DMS153 (cell line): ENCODE data around the gene TMEM164.

Experiments used
- DNase-seq: peaks from one replicate; lab custom pipeline; 2025; lab: John Stamatoyannopoulos, UW

TMEM164 gene

DNA sequence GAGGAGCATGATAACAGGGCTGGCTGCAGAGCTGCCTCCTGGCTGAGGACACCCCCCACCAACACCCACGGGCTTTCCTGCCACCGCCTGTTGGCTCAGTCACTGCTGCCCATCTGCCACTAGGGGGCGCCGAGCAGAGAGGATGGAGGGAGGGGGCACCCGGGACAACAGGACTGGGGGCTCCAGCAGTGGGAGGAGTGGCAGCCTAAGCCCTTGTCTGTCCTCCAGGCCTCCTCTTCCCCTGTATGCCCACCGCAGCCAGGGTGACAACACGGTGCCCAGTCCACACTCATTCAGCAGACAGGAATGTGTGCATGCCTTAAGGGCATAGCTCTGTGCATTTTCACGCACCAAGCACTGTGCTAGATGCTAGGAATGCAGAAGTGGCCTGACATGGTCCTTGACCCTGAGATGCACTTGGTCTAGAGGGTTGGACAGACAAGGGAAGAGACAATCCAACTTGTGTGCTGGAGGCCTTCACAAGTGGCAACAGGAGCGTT is 165.1 kb downstream of the TMEM164 start:
- DNase-seq, result no peak

DNA sequence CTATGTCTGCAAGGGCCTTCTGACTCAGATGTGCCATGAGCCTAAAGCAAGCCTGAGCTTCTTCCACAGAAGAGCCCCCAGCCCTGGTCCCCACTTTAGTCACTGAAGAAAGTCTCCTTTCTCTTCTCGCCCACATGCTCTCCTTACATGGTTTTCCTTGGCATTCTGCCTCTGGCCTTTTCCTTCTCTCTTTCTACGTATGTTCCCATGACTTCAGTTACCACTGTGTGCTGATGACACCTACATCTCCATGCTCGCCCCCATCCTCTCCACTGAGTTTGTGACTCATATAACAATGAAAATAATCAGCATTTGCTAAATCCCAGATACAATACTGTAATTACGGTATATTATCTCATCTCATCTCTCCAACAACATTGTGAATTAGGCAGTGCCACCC is 165.7 kb downstream of the TMEM164 start:
- DNase-seq, result no peak

DNA sequence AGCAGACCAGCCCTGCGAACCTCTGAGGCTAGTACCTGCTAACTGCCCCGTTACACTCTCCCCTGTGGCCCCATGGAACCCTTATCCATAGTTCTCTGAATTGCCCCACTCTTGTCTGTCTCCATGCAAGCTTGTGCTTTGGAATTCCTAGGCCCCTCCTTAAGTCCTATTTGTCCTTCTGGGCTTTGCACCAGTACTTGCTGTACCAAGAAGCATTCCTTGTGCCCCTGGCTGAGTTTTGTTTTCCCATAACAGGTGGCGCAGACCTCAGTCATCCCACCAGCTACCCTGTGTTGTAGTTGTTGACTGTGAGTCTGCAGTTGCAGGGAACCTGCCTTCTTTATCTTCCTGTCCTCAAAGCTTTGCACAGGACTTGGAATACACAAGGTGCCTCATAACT is 167.1 kb downstream of the TMEM164 start:
- DNase-seq, result no peak

DNA sequence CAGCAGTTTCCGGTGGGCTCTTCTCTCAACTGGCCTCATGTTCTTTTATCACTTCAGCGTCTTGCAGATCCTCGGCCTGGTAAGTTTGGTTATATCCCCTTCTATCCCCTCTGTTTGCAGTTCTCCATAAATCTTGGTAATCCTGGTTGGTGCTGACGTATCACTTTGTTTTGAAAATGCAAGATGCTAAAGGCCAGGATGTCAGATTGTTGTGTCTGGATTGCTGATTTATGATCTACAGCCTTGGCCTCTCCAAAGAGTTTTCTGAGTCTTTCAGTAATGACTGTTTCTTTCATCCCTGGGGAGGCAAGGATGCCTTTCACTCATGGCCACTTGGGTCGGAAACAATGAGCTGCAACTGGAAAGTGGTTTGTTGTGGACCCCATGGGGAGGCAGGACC is 168.5 kb downstream of the TMEM164 start:
- no peak for DNase-seq

DNA sequence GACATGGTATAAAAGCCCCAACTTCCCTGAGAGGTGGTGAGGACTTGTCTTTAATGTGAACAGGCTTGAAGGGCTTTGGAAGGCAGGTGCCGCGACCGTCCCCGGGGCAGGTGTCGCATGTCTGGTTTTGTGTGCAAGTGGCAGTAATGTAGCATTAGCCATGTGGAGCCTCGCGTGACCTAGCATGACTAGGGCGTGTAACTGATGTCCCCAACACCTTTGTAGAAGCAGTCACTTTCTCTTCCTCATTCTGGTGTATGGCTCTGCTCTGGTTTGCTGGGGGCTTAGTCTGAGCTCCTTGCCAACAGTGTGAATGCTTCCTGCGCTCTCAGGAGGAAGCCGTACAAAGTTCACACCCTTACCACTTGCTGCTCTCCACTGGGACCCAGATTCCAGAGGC is 169.3 kb downstream of the TMEM164 start:
- DNase-seq, result no peak

DNA sequence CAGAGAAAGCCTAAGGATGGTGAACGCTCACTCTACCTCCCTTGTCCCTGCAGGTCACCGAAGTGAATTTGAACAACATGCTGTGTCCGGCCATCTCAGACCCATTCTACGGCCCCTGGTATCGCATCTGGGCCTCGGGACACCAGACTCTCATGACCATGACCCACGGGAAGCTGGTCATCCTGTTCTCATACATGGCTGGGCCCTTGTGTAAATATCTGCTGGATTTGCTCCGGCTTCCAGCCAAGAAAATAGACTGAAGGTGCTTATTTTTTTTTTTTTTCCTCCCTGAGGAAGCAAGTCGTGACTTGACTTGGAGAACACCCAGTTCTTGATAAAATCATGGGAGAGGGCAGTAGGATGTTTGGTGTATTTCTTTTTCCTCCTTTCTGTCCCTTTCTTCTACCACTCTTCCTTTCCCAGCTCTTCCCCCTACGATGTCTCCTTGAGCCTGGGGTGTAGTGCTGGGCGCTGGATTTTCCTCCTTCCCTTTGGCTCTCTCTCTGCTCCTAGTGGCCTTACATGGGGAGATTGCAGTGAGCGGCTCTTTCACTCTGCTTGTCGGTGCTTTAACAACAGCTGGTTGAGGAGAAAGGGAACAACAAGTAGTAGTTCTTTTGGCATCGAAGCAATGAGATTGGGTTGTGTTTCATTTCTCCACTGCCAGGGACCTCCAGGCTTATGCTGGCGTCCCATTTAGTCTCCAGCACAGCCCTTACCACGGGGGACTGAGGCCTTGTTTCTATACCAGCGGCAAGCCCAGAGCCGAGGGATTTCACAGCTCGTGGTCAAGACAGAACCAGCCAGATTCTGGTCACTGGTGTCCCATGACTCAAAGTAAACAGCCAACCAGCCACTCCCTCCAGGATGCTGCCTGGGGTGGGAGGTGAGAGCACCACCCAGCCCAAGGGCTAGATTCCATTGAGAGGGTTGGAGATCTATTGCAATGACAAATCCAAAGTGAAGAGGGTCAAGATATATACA is 170.6 kb downstream of the TMEM164 start:
- no peak for DNase-seq

DNA sequence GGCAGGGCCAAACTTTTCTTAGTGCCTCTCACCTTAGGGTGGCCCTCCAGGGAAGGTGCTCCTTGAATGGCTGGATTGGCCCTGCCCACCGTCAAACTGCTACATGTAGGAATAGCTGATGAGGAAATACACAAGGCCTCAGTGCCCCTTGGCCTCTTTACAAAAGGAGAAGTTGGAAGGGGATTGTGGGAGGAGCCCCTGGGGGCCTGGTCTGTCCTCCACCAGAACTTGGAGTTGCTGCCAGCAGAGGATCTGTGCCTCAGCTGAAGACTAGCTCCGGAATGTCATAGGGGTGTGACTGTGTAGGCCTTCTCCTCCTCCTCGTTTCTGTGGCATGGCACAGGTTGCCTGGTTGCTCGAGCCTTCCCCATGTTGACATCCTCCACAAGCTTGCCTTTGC is 172.2 kb downstream of the TMEM164 start:
- DNase-seq, result no peak

DNA sequence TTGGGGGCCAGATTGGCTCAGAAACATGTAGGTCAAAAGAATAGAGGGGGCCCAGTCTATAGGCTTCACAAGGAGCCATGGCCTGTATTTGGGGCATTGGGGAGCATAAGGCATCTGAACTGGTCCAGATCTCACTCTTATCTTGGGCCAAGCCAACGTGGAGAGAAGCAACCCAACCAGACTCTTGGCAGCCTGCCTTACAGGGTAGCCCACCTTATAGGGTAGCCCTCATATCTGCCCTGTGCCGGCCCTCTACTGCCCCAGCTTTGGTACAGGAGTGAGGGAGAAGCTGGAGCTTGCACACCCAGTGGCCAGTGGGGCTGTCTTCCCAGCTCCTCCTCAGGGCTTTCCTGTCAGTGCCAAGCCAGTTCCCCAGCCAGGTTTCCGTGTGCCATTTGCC is 172.8 kb downstream of the TMEM164 start:
- DNase-seq, result no peak

DNA sequence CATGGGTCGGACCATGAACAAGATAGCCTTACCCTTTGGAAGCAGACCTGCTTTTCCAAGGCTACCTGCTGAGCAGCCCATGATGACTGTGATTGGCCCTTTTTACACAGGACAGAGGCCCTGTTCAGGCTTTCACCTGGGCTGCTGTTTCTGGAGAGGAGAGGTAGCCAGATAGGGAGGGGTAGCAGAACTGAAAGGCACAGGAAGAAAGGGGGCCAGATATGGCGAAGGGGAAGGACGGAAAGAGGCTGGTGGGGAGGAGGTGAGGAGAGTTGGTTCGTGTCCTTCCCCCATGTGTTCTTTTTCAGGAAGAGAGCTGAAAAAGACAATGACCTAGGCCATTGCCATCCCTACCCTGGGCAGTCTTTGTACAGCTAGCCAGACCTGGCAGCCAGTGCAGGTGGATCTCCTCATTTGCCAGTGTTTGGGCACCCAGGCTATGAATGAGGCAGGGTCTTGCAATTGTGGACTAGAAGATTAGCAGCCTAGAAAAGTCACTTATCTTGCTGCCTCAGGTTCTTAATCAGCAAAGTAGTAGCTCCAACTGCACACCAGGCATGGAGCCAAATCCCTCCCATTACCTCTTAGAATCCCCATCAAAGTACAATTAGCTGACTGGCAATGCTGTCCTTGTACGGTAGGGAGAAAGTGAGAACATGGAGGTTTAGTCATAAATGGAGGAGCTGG is 175.4 kb downstream of the TMEM164 start:
- DNase-seq, result no peak

DNA sequence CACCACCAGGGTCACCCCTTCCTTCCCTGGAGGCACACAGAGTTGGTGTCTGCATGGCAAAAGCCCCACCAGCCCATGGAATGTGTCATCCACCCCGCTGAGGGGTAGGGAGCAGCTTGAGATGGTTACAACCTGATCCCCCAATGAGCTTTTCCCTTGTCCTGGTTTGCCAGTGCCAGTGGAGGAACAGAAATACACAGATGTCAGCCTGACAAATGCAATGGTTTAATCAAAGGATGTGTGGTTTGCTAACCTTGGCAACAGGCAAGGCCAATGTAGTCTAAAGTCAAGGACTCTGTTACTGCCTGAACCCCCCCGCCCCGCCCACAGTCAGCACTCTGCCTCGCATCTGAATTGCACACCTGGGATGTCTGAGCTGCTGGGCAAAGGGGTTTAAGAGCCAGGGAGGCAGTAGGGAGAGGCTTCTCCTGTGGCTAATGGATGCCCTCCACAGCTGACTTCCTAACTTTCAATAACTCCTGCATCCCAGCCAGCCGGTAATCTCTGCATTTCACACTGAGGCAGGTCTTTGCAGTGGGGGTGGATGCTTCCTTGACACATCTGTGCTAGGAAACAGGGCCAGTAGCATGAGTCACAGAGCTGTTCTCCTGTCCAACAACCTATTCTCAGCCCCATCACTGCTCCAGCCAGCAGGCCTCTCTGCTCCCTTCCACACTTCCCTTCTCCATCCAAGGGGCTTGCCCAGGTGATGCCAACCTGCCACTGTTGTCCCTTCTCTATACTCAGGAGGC is 177.4 kb downstream of the TMEM164 start:
- no peak for DNase-seq

DNA sequence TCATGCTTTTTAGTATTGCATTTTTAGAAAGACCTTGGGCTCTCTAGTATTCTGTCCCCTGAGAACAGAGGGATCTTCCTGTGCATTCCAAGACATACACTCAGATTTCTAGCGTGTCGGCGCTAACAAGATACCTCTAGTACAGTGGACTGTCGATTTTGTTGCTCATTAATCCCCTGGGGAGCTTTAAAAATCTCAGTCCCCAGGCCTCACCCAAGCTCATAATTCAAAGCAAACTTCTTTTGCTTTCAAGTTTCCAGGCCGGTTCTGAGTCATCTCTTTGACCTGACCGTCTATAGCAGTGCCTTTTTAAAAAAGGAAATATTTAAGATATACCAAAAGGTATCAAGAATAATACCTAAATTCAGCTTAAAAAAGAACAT is 178.0 kb downstream of the TMEM164 start:
- no peak for DNase-seq

DNA sequence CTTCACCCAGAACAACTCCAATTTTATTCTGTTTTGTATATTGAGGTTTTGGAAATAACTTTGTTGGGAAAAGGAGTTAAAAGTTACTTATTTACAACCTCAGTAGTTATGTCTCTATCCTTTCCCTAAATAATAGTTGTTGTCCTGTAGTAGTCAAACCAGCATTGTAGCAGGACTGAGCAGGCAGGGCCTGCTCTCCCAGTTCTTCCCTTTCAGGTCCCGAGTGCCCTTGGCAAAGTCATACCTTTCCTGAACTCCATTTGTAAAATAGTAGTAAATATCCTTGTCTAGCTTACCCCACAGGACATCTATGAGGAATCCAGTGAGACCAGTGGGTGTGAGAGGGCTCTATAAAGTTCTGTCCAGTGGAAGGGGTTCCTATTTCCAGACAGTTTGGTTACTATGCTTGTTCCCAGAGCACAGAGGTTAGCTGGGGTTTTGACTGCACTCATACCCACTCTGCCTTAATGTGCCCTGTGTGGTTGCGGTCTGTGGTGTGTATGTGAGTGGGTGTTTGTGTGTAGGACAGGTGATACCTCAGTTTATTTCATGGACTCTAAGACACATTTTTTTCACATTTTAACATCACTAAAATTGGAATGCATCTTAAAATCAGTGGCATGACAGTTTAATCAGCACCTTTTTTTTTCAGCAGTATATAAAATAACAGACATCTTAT is 178.7 kb downstream of the TMEM164 start:
- no peak for DNase-seq

DNA sequence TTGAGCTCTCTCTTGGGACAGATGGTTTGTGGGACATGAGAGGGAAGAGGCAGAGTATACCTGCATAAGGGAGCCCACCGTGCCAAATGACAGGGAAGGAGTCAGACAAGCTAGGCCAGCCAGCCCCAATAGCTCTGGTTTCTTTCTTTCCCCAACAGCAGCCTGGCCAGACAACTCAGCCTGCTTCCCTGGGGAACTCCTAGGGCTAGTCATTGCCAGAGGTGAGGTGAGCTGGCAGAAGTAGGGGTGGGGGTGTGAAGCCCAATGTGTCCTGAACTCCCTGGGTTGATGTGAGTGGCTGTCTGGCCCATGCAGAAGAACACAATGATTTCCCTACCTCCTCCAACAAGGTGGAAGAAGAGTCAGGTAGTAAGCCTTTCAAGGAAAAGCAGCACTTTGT is 179.4 kb downstream of the TMEM164 start:
- no peak for DNase-seq

DNA sequence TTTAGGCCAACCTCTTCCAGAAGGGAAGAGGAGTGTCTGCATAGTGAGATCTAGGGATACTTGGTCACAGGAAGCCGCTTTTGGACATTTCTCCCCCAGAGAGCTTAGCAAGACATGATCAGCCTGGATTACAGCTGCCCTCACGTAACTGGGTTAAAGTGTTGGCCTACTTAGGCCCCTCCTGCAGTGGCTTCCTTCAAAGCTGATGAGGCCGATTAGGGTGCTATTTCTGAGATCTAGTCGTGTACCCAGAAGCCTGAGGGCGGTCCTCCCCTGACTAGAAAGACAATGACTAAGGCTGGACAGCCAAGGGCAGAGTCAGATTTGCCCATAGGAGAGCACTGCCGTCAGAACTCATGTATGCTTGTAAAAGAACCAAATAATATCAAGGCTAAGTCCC is 180.0 kb downstream of the TMEM164 start:
- DNase-seq, result no peak

DNA sequence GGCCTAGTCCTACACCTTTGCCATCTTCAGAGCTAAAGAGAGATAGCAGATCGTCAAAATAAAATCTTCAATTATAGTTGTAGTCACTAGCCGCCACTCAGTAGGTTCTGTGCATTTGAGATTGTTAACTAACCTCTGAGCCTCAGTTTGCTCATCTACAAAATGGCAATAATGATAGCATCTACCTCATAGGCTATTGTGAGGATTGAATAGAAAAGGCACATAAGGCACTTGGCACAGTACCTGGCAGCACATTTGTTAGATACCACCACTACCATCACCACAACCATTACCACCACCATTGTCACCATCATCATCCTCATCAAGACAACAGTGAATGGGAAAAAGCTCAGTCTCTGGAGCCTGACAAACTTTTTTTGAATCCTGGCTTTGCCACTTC is 180.4 kb downstream of the TMEM164 start:
- no peak for DNase-seq

DNA sequence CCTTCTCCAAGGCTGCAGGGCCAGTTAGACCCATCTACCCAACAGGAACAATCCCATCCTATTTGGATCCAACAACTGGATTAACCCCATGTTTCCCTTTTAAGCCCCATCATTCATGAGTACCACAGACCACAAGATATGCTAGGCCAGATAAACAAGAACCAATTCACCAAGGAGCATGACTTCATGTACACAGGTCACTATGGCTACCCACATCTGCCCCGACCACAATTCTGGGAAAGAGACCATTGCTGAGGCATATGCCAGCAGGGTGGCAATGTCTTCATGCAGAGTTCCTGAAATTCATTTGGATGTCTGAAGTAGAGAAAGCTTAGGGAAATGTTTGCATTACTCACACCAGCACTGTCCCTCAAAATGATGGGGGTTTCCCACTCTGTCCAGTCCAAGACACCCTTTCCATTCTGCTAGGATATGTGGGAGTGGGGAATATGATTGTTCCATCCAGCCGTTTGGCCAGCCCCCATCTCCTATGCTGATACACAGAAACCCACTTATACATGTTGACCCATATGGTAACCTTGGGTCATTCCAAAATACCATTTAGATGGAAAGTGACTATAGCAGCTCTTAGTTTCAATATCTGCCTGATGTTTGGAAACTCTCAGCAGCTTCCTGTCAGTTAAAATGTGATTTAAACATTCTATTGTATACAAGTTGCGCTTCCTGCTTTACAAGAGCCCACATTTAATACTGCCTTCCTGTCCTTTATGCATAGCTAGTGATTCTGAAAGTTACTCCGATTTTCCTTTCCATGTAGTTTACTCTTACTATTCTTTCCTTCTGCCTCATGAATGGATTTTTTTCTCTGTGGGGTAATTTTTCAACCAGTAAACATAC is 186.0 kb downstream of the TMEM164 start:
- no peak for DNase-seq

DNA sequence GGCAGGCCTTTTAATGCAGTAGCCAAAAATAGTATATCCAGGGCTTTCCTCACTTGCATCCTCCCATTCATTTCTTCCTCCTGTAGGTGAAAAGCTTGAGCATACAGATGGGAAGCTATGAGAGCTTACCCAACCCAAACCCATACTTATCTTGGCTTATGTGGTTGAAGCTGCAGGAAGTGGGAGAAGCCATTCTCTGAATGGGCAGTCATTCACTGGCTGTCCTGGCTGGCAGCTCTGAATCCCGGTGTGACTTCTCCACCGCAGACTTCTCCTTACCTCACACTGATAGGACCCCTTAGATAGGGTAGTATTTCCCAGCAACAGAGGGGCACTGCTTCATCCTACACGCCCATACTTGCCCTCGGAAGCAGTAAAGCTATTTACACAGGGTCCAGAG is 189.6 kb downstream of the TMEM164 start:
- DNase-seq, result no peak

DNA sequence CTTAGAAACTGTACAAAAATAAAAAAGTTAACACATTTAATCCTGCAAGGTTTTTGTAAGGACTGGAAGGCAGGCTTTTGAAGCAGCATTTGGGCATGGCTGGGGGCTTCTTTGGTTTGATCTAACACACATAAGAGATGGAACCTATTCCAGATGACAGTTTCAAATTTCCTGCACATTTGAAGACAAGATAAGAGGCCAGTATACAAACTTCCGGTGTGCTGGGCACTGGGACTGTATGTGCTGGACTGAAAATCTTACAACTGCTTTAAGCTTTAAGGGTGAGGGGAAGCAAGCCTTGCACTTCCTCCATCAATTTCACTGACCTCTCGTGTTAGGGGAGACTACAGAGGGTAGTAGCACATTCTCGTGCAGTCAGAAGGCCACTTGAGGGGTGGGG is 192.1 kb downstream of the TMEM164 start:
- DNase-seq, result no peak

DNA sequence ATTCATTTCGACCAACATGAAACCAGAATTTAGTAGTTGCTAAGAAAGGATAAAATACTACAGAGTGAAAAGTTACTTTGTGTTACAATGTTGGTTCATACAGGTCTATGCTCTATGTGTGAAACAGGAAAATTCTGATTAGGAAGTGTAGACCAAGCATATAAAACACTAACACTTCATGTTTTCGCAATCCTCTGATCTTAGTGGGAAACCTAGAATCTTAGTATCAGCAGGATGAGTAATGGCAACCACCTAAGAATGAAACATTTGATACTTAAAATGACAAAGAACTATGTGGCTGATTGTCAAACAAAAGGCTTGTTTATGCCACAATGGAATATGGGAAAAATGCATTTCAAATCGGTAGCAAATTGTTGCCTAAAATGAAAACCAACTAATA is 198.9 kb downstream of the TMEM164 start:
- DNase-seq, result no peak

DNA sequence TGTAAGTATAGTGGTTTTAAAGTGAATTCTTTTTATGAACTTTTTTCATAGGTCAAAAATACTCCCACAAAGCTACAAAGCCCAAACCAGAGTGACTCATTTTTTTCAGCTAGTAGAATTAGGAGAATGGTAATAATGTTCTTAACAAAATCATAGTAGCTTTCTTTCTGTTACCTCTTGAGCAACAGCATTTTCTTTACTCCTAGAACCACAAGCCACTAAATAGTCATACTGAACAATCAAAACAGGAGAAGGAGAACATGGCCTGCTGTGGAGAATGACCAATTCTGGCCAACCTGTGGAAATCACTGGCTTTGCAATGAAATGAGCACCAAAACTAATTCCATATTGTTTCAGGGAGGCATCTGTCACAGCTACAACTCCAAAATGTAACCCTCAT is 202.1 kb downstream of the TMEM164 start:
- DNase-seq, result no peak

DNA sequence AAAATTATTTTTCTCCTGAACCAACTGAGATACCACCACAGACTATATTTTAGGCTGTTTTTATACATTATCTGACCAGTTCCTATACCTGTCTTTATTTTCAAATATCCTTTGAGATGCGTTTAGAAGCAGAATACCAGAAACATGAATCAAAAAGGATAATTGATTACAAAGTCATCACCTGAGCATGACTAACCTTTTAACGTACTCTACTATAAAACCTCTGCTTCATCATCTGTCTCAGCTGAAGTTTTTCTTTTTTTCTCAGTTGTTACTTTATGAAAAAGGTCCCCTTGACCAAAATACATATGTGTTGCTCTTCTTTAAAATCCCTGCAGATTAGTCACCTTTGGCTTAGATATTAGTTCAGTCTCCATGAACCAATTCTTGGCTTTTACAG is 205.2 kb downstream of the TMEM164 start:
- no peak for DNase-seq
